KMS-11 (cell line): ENCODE results near the gene SYNJ1.
A peak's percentile ranks its signal among the peaks of the same experiment; 100 is the strongest.

ENCODE experiments used
- H2AFZ ChIP-seq: fragments of 200-600 bp; sonication (generic); 2 replicates; pipeline ENCODE4 v1.6.1; 2016; ENCODE audit warnings: antibody characterized with exemption, mixed run types, low read depth
- H3K27ac ChIP-seq: fragments of 200-600 bp; sonication (generic); 2 replicates; pipeline ENCODE4 v1.6.1; 2016; ENCODE audit warnings: mild to moderate bottlenecking, mixed run types
- H3K27me3 ChIP-seq: fragments of 200-600 bp; sonication (generic); 2 replicates; pipeline ENCODE4 v1.6.1; 2017; ENCODE audit warnings: mild to moderate bottlenecking, low read depth, mixed run types, moderate library complexity; ENCODE audit not compliant: insufficient read depth
- H3K36me3 ChIP-seq: fragments of 200-600 bp; sonication (generic); 2 replicates; pipeline ENCODE4 v1.6.1; 2017; ENCODE audit warnings: mild to moderate bottlenecking, mixed run types; ENCODE audit not compliant: insufficient read depth
- H3K4me1 ChIP-seq: fragments of 200-600 bp; sonication (generic); 2 replicates; pipeline ENCODE4 v1.6.1; 2016; ENCODE audit warnings: mild to moderate bottlenecking, low read depth, mixed run types; ENCODE audit not compliant: poor library complexity, severe bottlenecking
- H3K4me2 ChIP-seq: fragments of 200-600 bp; sonication (generic); 2 replicates; pipeline ENCODE4 v1.7.0; 2016; ENCODE audit warnings: mild to moderate bottlenecking, mixed run types
- H3K4me3 ChIP-seq: fragments of 200-600 bp; sonication (generic); IDR thresholded peaks from 2 replicates; pipeline ENCODE4 v1.6.1; 2017; ENCODE audit warnings: low read depth, low read length, mixed read lengths; ENCODE audit not compliant: insufficient read depth
- H3K79me2 ChIP-seq: fragments of 200-600 bp; sonication (generic); 2 replicates; pipeline ENCODE4 v1.6.1; 2016; ENCODE audit warnings: low read depth, mixed run types; ENCODE audit not compliant: insufficient read depth
- H3K9ac ChIP-seq: fragments of 200-600 bp; sonication (generic); 2 replicates; pipeline ENCODE4 v1.6.1; 2016; ENCODE audit warnings: mild to moderate bottlenecking, mixed run types
- H4K20me1 ChIP-seq: fragments of 200-600 bp; sonication (generic); 2 replicates; pipeline ENCODE4 v1.6.1; 2016; ENCODE audit warnings: mild to moderate bottlenecking, mixed run types; ENCODE audit not compliant: insufficient read depth
- CTCF ChIP-seq: fragments of 200-600 bp; sonication (generic); conservative IDR thresholded peaks from 2 replicates; pipeline ENCODE4 v1.6.1; 2017; ENCODE audit warnings: low read depth, mild to moderate bottlenecking, antibody characterized with exemption, low read length, moderate library complexity, mixed read lengths

SYNJ1 gene

GRCh38 chr21:32716486-32716885 lies 11.3 kb downstream of the SYNJ1 start:
- H3K79me2 ChIP-seq: peaks cover 8% of the 10 kb centered on the region
- no peaks in the 10 kb centered on the region for H3K36me3 ChIP-seq
- H4K20me1 ChIP-seq: no peaks in the 10 kb centered on the region
- no peak overlapping the region for H3K27ac ChIP-seq
- no peak overlapping the region for H3K4me2 ChIP-seq
- no peak overlapping the region for H3K4me3 ChIP-seq
- H3K4me1 ChIP-seq: peaks cover 24% of the 10 kb centered on the region
- H3K9ac ChIP-seq: no peak overlapping the region
- H3K27me3 ChIP-seq: no peaks in the 10 kb centered on the region
- no peak overlapping the region for H2AFZ ChIP-seq
- TF ChIP-seq CTCF: no peak

- Histone ChIP-seq H3K27ac (no peak overlapping the region), H4K20me1 (no peaks in the 10 kb centered on the region), H3K4me2 (no peak overlapping the region), H3K4me3 (no peak overlapping the region), H3K36me3 (no peaks in the 10 kb centered on the region), H2AFZ (no peak overlapping the region), H3K9ac (no peak overlapping the region), H3K79me2 (peaks cover 16% of the 10 kb centered on the region), H3K27me3 (no peaks in the 10 kb centered on the region), H3K4me1 (peaks cover 43% of the 10 kb centered on the region)
- no peak for TF ChIP-seq CTCF
Observed at GRCh38 chr21:32713726-32714125, 14.1 kb downstream of the SYNJ1 start.

DNA sequence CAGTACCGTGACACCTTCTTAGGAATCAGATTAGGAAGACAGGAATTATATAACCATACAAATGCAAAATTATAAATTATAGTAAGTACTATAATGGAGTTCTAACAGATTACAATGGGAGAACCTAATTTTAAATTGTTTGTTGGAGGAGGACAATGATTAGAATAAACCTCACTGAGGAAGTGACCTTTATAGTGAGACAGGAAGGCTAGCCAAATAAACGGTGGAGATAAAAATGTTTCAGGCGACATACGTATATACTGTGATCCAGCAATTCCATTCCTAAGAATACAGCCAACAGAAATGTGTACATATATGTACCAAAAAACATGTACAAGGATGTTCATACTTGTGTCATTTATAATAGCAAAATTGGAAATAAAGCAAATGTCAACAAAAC lies 15.2 kb downstream of the SYNJ1 start:
- no peak overlapping the region for H2AFZ ChIP-seq
- no peaks in the 10 kb centered on the region for H3K27me3 ChIP-seq
- peak overlapping the region; percentile 11; the same call in 1 of the 2 replicates for H3K27ac ChIP-seq
- peaks cover 16% of the 10 kb centered on the region for H3K79me2 ChIP-seq
- peaks cover 43% of the 10 kb centered on the region for H3K4me1 ChIP-seq
- H4K20me1 ChIP-seq: no peaks in the 10 kb centered on the region
- TF ChIP-seq CTCF: no peak
- H3K4me3 ChIP-seq: no peak overlapping the region
- H3K36me3 ChIP-seq: no peaks in the 10 kb centered on the region
- H3K9ac ChIP-seq: no peak overlapping the region
- peak overlapping the region; percentile 62 for H3K4me2 ChIP-seq

DNA sequence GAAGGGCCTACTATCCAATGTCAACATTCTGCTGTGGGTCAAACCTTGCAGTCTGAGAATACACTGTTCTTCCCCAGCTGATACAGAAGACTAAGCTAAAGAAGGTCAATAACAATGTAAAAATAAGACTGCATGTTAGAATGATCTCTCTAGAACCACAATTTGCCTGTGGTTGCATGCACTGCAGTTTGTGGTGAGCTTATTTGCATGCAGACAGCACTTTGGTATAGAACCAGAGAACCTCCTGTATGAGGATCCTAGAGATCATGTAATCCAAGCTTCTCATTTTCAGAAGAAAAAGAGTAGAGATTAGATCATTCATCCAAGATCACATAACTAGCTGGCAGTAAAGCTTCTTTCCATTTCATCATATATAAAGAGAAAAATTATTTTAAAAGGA lies 15.8 kb downstream of the SYNJ1 start:
- Histone ChIP-seq H3K9ac (no peak overlapping the region), H2AFZ (no peak overlapping the region), H3K27ac (peak overlapping the region; percentile 11; the same call in 1 of the 2 replicates), H3K36me3 (no peaks in the 10 kb centered on the region), H3K27me3 (no peaks in the 10 kb centered on the region), H4K20me1 (no peaks in the 10 kb centered on the region), H3K4me3 (no peak overlapping the region), H3K79me2 (peaks cover 16% of the 10 kb centered on the region), H3K4me1 (peaks cover 43% of the 10 kb centered on the region), H3K4me2 (peak overlapping the region; percentile 62)
- no peak for TF ChIP-seq CTCF

DNA sequence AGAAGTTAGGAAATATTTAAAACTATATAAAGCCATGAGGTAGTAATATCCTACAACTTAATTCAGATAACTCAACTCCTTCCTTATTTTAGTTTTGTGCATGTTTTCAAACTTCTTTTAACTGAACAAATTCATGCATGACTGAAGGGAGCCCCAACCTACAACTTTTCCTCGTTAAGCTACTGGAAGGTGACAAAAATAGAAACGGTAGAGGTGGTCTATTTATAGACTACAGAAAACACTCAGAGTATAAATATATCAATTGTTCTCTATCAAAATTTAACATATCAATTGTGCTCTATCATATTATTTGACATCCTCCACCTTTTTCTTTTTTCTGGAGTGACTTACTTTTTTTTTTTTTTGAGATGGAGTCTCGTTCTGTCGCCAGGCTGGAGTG lies 16.8 kb downstream of the SYNJ1 start:
- Histone ChIP-seq H3K9ac (no peak overlapping the region), H3K4me2 (peak overlapping the region; percentile 62), H4K20me1 (no peaks in the 10 kb centered on the region), H3K36me3 (no peaks in the 10 kb centered on the region), H3K27me3 (no peaks in the 10 kb centered on the region), H3K79me2 (peaks cover 16% of the 10 kb centered on the region), H3K4me1 (peaks cover 43% of the 10 kb centered on the region), H3K27ac (no peak overlapping the region), H3K4me3 (no peak overlapping the region), H2AFZ (no peak overlapping the region)
- no peak for TF ChIP-seq CTCF
